Epithelial cell of esophagus (primary cell): ENCODE measurements around the gene THSD1.
A peak's percentile ranks its signal among the peaks of the same experiment; 100 is the strongest.

ENCODE experiments used
- DNase-seq: peaks from one replicate; pipeline ENCODE4 v3.0.0; 2010; ENCODE audit warnings: low read depth
- H3K4me3 ChIP-seq: 2 replicates; pipeline ENCODE4 v1.5.1; 2011; ENCODE audit warnings: mild to moderate bottlenecking, low read length, control low read depth
- CTCF ChIP-seq: IDR thresholded peaks from 2 replicates; pipeline ENCODE4 v1.5.1; 2011; ENCODE audit warnings: low read depth, mild to moderate bottlenecking, low read length, control low read depth, inconsistent platforms; ENCODE audit not compliant: insufficient read depth; ENCODE audit errors: missing control alignments

The THSD1 gene, protein sequence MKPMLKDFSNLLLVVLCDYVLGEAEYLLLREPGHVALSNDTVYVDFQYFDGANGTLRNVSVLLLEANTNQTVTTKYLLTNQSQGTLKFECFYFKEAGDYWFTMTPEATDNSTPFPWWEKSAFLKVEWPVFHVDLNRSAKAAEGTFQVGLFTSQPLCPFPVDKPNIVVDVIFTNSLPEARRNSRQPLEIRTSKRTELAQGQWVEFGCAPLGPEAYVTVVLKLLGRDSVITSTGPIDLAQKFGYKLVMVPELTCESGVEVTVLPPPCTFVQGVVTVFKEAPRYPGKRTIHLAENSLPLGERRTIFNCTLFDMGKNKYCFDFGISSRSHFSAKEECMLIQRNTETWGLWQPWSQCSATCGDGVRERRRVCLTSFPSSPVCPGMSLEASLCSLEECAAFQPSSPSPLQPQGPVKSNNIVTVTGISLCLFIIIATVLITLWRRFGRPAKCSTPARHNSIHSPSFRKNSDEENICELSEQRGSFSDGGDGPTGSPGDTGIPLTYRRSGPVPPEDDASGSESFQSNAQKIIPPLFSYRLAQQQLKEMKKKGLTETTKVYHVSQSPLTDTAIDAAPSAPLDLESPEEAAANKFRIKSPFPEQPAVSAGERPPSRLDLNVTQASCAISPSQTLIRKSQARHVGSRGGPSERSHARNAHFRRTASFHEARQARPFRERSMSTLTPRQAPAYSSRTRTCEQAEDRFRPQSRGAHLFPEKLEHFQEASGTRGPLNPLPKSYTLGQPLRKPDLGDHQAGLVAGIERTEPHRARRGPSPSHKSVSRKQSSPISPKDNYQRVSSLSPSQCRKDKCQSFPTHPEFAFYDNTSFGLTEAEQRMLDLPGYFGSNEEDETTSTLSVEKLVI

DNA sequence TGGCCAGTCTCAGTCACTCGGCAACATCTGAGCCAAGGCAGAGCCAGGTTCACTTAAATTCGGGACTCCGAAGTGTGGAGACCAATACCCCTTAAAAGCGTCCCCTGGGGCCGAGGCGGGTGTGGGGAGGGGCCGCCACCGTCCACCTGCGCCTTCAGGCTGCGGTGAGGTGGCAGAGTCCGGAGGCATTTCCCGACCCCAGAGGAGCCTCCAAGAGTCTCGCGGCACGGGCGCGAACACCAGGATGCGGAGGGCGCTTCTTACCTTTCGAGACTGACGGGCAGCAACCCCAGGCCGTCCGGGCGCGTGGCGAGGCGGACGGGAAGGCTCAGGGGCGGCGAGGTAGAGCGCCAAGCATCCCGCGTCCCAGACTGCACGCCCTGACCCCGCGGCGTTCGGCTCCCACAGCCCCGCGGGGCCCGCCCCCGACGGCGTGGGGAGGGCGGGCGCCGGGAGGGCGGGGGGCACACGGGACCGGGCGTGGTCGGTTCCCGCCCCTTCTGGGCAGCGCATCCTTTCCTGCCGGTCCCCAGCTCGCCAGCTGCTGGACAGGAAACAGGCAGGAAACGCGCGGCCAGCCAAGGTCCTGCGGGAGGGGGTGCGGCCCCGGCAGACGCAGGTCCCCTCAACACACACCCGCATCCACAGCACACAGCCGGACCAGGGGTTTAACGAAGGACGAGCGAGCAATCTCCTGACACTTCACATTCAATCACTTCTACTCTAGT lies at the start of gene THSD1:
TSS of gene THSD1 (minus strand) at position 406 of the 728 bp plus-strand sequence. CDS start 3,572 bp downstream, outside the sequence.
- TF ChIP-seq CTCF: no peak
- H3K4me3 ChIP-seq: peak within 1 kb of the TSS; percentile 82
- peak; percentile 52 for DNase-seq

GRCh38 chr13:52455677-52456041 lies 49.7 kb upstream of the THSD1 start:
- TF ChIP-seq CTCF: no peak
- H3K4me3 ChIP-seq: peak overlapping the region; percentile 78
- DNase-seq: peak; percentile 62

- no peak for TF ChIP-seq CTCF
- peak; percentile 97 for DNase-seq
- peak within 1 kb of the TSS; percentile 78 for H3K4me3 ChIP-seq
Measured at GRCh38 chr13:52454820-52455676, 49.1 kb upstream of the THSD1 start, which contains the start of gene CKAP2. Gene CKAP2, plus strand, starts transcription at chr13:52455478. Its CDS starts 79 bp downstream, at chr13:52455557.

DNA sequence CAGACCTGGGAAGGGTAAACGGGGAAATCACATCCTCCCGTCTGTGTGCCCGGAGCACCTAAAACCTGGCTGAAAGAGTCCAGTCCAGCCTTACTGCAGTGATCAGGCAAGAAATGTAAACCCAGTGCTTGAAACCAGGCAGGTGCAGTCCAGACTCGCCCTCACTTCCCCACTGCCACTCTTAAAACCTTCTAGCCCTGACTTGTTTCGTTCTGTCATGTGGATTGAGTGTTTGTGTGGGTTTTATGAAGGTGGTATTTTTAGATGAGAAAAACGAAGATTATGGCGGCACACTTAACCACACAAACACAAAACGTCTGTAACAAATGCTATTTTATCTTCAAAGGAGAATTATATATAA lies 48.5 kb upstream of the THSD1 start:
- peak overlapping the region; percentile 78 for H3K4me3 ChIP-seq
- no peak for TF ChIP-seq CTCF
- peak; percentile 92 for DNase-seq

GRCh38 chr13:52452470-52452869 lies 46.5 kb upstream of the THSD1 start:
- DNase-seq: peak; percentile 53
- no peak for TF ChIP-seq CTCF
- no peak overlapping the region for H3K4me3 ChIP-seq
